SJSA1 (cell line): Measurements from ENCODE around the gene DCX. TPM values are rescaled to one million over a fixed set of nuclear protein-coding genes. Genes with fewer than 3 reads are reported as not detected.
"Not testable (repeated sequence)": the region's sequence is repeated elsewhere in the genome, so short reads cannot be mapped to it uniquely, and the experiment has no call there.

Experiments
- DNase-seq, 2 experiments: peaks; one replicate each; pipeline ENCODE4 v3.0.0-alpha.2; 2015 to 2020; ENCODE audit warnings: low spot score in 2 of 2, low read depth in 1 of 2
- H3K27ac ChIP-seq: fragments of 250-450 bp; sonication (Bioruptor Pico); 2 replicates; pipeline ENCODE4 v1.5.1; 2020; ENCODE audit warnings: mild to moderate bottlenecking, moderate library complexity
- H3K27me3 ChIP-seq: fragments of 250-450 bp; sonication (Bioruptor Pico); replicated peaks from 2 replicates; pipeline ENCODE4 v1.5.1; 2020; ENCODE audit warnings: mild to moderate bottlenecking, moderate library complexity
- H3K36me3 ChIP-seq: fragments of 250-450 bp; sonication (Bioruptor Pico); 2 replicates; pipeline ENCODE4 v1.5.1; 2020; ENCODE audit warnings: mild to moderate bottlenecking
- H3K4me1 ChIP-seq: fragments of 250-450 bp; sonication (Bioruptor Pico); replicated peaks from 2 replicates; pipeline ENCODE4 v1.6.1; 2021; ENCODE audit warnings: mild to moderate bottlenecking
- H3K4me3 ChIP-seq: fragments of 250-450 bp; sonication (Bioruptor Pico); 2 replicates; pipeline ENCODE4 v1.5.1; 2020; ENCODE audit warnings: mild to moderate bottlenecking
- H3K9me3 ChIP-seq: fragments of 250-450 bp; sonication (Bioruptor Pico); replicated peaks from 2 replicates; pipeline ENCODE4 v1.5.1; 2020; ENCODE audit warnings: mild to moderate bottlenecking
- total RNA-seq: library from RNA; depleted of rRNA; stranded (reverse); fragments of >200 nt; shearing (Covaris generic); gene quantifications from 2 replicates; pipeline ENCODE4 v1.2.3, GENCODE V29; 2014

DCX gene
- total RNA-seq, 1 experiment from 2014 or later = not detected

DNA sequence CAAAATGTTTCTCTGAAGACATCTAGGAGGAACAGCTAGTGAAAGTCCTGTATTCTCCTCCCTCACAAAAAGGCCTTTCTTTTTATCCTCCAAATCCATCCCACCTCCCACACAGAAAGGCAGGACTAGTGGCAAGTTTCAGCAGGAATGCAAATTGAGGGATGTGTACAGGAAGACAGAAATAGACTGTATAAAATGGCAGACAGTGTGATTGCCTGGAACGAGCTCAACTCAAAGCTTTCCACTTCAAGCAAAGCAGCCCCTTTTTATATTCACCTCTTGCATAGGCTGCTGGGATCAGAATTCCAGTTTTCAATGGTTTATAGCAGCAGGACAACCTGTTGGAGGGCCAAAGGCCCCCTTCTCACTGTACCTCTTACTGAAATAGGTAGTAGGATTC lies 57.5 kb downstream of the DCX start:
- no peaks in the 10 kb centered on the region for H3K36me3 ChIP-seq

DNA sequence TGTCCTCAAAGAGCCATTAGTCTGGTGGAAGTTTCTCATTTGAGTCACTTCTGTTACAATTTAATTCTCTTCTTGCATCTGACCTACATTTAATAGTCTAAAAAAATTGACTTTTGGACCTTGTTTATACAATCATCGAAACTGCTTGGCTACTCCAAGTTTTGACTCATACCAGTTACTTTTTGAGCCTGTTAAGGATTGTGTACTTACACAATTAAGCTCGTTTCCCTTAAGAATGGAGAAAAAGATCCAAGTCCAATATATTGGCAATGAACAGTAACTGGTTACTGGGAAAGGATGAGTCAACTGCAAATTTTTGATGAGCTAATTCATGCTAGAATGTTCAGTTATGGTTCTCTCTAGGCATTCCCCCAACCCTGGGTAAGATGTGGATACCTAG lies 58.2 kb downstream of the DCX start:
- Histone ChIP-seq H3K36me3 (no peaks in the 10 kb centered on the region), H3K9me3 (no peaks in the 10 kb centered on the region), H3K4me1 (no peaks in the 10 kb centered on the region), H3K27me3 (no peaks in the 10 kb centered on the region), H3K4me3 (no peak overlapping the region), H3K27ac (no peak overlapping the region)
- no peak for DNase-seq

More for the DNA sequence above, 57.5 kb downstream of the DCX start:
- no peak for DNase-seq
- Histone ChIP-seq H3K27me3 (no peaks in the 10 kb centered on the region), H3K4me3 (no peak overlapping the region), H3K4me1 (no peaks in the 10 kb centered on the region), H3K27ac (no peak overlapping the region), H3K9me3 (no peaks in the 10 kb centered on the region)

DNA sequence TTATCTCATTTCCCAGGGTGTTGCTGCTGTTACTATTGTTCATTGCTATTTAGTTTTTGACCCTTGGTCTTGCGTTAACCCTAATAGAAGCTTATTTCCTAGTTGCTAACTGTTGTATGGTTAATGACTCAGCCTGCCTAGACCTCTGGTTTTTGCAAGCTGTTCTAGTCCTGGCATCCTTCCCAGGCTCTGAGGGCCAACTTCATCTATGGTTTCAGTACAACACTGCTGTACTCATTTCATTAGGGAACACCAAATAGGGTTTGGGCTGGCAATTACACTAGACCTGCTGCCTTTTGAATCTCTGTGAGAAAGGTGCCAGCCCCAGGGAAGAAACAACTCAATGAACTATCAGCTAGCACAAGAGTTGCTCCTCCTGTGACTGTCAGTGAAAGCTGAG lies 59.6 kb downstream of the DCX start:
- DNase-seq = no peak
- H3K4me1 ChIP-seq = no peaks in the 10 kb centered on the region
- no peaks in the 10 kb centered on the region for H3K9me3 ChIP-seq
- H3K4me3 ChIP-seq = no peak overlapping the region
- H3K27ac ChIP-seq = no peak overlapping the region
- no peaks in the 10 kb centered on the region for H3K27me3 ChIP-seq
- no peaks in the 10 kb centered on the region for H3K36me3 ChIP-seq

DNA sequence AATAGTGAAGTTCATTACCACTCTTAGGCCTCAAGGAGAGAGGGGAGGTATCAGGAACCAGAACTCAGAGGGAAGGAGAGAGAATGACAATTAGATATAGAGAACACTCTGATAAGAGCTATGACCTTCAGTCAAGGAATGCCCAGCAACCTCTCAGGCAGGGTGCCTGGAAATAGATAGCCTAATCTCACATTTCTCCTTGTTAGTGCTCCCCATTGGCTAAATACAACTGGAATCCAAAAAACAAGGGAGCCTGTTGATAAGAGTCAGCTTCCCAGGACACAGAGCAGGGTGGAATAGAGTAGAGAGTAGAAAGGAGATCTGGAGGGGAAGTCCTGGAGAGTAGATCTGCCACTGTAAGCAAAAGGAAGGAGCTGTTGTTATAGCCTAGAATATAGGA lies 62.1 kb downstream of the DCX start:
- no peak for DNase-seq
- H3K27me3 ChIP-seq = no peaks in the 10 kb centered on the region
- H3K9me3 ChIP-seq = no peaks in the 10 kb centered on the region

DNA sequence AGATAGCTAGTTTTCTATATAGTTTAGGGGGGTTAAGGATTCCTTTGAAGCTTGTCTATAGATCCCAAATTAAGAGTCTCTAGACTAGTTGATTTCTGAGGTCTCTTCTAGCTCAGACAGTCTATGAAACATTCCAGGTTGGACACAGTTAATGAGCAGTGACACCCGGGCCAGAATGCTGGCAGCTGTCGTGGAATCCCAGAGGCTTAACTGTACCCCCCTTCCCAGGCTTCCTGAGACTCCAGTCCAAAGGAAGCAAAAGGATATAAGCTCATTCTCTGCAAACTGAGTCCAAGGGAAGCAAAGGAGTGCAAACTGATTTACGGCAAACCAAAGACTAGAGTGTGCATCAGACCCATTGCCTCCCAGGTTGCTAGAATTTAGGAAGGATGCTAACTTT lies 62.9 kb downstream of the DCX start:
- no peak for DNase-seq
- no peaks in the 10 kb centered on the region for H3K27me3 ChIP-seq
- no peaks in the 10 kb centered on the region for H3K4me1 ChIP-seq
- no peak overlapping the region for H3K27ac ChIP-seq
- no peaks in the 10 kb centered on the region for H3K36me3 ChIP-seq
- no peaks in the 10 kb centered on the region for H3K9me3 ChIP-seq
- no peak overlapping the region for H3K4me3 ChIP-seq

More for the DNA sequence above, 62.1 kb downstream of the DCX start:
- Histone ChIP-seq H3K4me3 (no peak overlapping the region), H3K27ac (no peak overlapping the region), H3K4me1 (no peaks in the 10 kb centered on the region), H3K36me3 (no peaks in the 10 kb centered on the region)

DNA sequence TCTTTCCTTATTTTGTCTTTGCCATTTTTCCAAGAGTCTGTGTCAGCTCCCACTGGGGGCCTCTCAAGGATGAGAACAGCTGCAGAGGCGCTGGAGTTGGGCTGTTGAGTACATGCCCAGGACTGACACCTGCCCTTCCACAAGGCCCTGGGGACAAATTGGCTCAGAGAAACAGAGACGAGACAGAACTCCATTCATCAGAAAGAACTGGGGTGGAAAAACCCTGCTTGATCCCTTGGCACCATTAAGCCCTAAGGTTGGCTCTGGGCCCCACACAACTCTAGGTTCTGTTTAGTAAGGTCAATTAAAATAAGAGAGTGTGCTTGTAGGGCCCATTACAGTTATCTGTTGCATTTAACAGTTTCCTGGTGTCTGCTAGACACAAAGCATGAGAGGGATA lies 63.6 kb downstream of the DCX start:
- H3K9me3 ChIP-seq = no peaks in the 10 kb centered on the region
- no peaks in the 10 kb centered on the region for H3K27me3 ChIP-seq
- no peak overlapping the region for H3K4me3 ChIP-seq
- H3K4me1 ChIP-seq = no peaks in the 10 kb centered on the region
- H3K27ac ChIP-seq = no peak overlapping the region
- DNase-seq = no peak
- no peaks in the 10 kb centered on the region for H3K36me3 ChIP-seq

DNA sequence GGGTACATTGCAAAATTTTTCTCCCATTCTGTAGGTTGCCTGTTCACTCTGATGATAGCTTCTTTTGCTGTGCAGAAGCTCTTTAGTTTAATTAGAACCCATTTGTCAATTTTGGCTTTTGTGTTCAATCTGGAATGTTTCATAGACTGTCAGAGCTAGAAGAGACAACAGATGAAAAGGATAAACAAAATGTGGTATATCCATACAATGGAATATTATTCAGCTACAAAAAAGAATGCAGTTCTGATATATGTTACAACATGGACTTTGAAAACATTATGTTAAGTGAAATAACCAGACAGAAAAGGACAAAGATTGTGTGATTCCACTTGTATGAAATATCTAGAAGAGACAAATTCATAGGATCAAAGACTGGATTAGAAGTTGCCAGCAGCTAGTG lies 65.8 kb downstream of the DCX start:
- not testable (repeated sequence) for H3K27me3 ChIP-seq, H3K4me1 ChIP-seq, H3K4me3 ChIP-seq, DNase-seq, H3K27ac ChIP-seq, H3K9me3 ChIP-seq, H3K36me3 ChIP-seq

DNA sequence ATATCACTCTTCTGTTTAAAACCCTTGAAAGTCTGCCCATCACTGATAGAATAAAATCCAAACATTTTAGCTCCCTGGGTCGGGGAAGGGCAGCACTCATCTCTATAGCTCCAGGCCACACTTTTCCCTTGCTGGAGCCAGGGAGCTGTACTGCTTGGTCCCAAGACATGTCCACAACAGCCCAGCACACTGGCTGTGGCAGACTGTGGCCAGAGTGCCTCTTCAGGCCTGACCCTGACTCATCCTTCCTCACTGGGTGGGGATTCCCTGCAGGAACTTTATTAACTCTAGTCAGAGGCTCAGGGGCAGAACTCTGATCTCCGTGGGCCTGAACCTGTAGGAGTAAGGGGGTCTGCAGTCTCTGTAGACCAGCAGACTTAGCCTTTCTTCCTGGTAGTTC lies 71.9 kb downstream of the DCX start:
- DNase-seq = no peak
- Histone ChIP-seq H3K27me3 (no peaks in the 10 kb centered on the region), H3K27ac (no peak overlapping the region), H3K36me3 (no peaks in the 10 kb centered on the region), H3K4me1 (no peaks in the 10 kb centered on the region), H3K9me3 (no peaks in the 10 kb centered on the region), H3K4me3 (no peak overlapping the region)

DNA sequence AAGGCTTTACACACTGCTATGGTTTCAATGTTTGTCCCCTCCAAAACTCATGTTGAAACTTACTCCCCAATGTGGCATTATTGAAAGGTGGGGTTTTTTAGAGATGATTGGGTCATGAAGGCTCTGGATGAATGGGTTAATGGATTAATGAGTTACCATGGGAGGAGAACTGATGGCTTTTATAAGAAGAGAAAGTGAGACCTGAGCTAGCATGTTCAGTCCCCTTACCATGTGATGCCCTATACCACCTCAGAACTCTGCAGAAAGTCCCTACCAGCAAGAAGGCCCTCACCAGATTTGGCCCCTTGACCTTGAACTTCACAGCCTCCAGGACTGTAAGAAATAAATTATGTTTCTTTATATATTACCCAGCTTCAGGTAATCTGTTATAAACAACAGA lies 72.8 kb downstream of the DCX start:
- Histone ChIP-seq H3K4me1 (no peaks in the 10 kb centered on the region), H3K27ac (no peak overlapping the region), H3K9me3 (no peaks in the 10 kb centered on the region), H3K27me3 (no peaks in the 10 kb centered on the region), H3K36me3 (no peaks in the 10 kb centered on the region), H3K4me3 (no peak overlapping the region)
- DNase-seq = no peak

DNA sequence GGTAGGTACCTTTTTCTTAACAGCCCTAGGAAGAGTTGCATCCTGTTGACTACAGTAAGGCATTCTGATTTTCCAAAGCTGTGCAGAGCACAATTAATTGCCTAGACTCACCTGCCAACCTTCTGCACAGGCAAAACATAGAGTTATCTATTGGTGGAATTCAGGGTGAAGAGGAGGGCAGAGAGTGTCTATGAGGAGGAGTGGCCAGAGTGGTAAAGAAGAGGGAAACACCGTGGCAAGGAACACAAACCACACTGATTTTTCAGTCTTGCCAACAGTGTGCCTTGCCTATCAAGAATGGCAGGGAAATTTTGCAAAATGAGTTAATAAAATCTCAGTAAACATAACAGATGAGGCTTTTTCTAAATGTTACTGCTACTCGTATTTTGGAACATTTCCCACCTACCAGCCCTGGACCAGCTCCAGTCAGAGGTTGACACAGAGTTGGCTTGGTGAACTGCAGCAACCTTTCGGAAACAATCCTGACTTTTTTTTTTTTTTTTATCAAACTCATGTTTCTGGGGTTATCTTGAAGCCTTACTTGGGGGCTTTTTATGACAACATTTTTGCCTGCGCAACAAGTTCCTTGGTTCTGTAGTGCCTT lies 73.8 kb downstream of the DCX start:
- DNase-seq = no peak
- no peak overlapping the region for H3K27ac ChIP-seq
- H3K27me3 ChIP-seq = no peaks in the 10 kb centered on the region
- H3K36me3 ChIP-seq = no peaks in the 10 kb centered on the region
- no peaks in the 10 kb centered on the region for H3K9me3 ChIP-seq
- H3K4me3 ChIP-seq = no peak overlapping the region
- no peaks in the 10 kb centered on the region for H3K4me1 ChIP-seq

DNA sequence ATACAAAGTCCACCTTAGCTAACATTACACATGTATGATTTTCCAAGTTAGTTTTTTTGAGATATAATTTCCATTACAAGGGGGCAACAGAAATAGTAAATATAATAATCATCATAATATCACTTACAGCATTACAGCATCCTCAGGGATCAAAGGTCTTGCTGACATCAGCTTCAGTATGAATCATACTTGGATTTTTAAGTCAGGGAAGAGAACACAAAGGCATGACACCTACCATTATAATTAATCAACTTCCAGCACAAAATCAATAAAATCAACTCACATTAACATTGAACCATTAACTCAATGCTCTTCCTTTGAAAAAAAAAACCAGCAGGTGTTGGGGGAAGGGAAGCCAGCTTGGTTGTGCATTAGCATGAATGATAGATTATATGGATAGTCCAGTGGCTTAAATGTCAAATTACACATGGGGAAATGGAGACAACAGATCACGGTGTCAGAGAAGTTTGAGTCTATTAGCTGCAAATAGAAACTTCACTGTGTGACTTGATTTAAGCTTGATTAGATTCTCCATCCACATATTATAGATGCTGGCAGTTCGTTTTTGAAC lies 74.8 kb downstream of the DCX start:
- H3K4me3 ChIP-seq = no peak overlapping the region
- no peaks in the 10 kb centered on the region for H3K9me3 ChIP-seq
- no peak overlapping the region for H3K27ac ChIP-seq
- no peaks in the 10 kb centered on the region for H3K4me1 ChIP-seq
- no peak for DNase-seq
- no peaks in the 10 kb centered on the region for H3K36me3 ChIP-seq
- no peaks in the 10 kb centered on the region for H3K27me3 ChIP-seq

DNA sequence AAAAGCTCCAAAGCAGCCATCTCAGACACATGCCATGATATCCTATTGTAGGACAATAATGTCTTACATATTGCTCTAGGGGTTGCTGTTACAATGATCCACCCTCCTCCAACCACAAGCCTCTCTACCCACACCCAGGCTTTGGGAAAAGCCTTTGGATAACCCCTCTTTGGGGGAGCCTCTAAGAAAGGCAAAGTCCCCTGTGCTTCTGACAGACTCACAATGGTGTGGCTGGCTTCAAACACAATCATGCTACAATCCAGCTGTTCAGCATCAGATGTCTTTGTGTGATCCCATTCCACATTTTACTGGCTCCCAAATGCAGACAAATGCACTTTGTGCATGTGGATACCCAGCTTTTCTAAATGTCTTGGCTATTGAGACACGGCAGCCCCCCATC lies 75.9 kb downstream of the DCX start:
- Histone ChIP-seq H3K27ac (no peak overlapping the region), H3K4me3 (no peak overlapping the region), H3K9me3 (no peaks in the 10 kb centered on the region), H3K36me3 (no peaks in the 10 kb centered on the region), H3K4me1 (no peaks in the 10 kb centered on the region), H3K27me3 (no peaks in the 10 kb centered on the region)
- DNase-seq = no peak

DNA sequence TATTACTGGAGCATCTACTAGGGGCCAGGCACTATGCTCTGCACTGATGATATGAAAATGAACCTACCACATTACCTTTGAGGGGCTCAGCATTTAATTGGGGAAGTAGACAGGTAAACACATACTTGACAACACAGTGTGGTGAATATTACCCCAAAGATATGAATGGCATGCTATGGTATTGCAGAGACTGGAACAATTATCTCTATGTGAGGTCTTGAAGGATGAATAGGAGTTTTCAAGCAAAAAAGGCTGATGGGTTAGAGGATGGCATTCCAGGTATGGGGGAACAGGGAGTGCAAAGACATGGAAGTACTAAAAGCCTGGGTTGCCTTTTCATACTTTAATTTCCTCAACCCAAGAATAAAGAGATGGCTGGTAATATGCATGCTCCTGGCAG lies 82.6 kb downstream of the DCX start:
- DNase-seq = no peak
- no peaks in the 10 kb centered on the region for H3K9me3 ChIP-seq
- H3K4me1 ChIP-seq = no peaks in the 10 kb centered on the region
- no peak overlapping the region for H3K27ac ChIP-seq
- H3K4me3 ChIP-seq = no peak overlapping the region
- no peaks in the 10 kb centered on the region for H3K27me3 ChIP-seq
- H3K36me3 ChIP-seq = no peaks in the 10 kb centered on the region

DNA sequence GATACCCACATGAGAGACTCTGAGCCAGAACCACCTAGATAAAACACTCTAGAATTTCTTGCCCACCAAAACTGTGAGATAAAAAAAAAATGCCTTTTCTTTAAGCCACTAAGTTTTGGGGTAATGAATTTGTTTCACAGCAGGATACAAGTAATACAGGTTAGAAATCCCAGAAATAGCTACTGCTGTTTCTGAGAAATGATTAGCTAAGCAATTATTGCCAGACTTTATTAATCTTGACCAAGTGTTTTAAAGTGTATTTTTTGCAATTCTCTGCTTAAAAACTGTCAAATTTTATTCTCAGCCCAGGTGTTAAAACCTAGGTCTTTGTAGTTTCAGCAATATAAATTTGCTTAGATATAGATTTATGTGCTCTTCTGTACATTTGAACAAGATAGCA lies 83.1 kb downstream of the DCX start:
- H3K4me3 ChIP-seq = no peak overlapping the region
- DNase-seq = no peak
- H3K27me3 ChIP-seq = no peaks in the 10 kb centered on the region
- no peaks in the 10 kb centered on the region for H3K9me3 ChIP-seq
- no peak overlapping the region for H3K27ac ChIP-seq
- H3K4me1 ChIP-seq = no peaks in the 10 kb centered on the region
- H3K36me3 ChIP-seq = no peaks in the 10 kb centered on the region

DNA sequence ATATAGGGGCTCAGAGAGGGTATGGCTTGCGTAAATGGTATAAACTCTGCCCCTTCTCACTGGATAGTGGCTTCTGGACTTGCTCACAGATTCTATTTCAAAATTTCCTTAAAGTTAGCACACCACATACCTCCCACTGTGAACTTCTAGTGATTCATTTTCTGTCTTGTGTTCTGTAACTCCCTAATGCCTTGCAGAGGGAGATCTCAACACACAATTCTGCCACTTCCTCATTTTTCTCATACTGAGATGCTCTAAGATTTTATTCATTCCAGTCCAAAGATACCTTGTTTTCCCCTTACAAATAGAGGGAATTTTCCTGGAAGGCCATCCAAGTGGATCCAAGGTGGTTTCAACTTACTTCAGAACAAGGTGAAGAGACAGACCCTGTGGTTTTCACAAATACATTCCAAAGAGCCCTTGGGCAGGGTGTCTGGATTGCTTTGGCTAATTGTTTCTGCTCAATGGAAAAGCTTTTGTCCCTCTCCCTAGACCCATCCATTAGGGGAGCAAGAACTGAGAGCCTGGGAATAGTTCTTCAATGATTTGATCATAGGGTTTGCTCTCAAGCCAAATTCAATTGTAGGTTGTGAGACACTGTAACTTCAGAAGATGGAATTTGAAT lies 89.6 kb downstream of the DCX start:
- no peak overlapping the region for H3K4me3 ChIP-seq
- H3K36me3 ChIP-seq = no peaks in the 10 kb centered on the region
- H3K9me3 ChIP-seq = no peaks in the 10 kb centered on the region
- DNase-seq = no peak
- H3K4me1 ChIP-seq = no peaks in the 10 kb centered on the region
- H3K27me3 ChIP-seq = no peaks in the 10 kb centered on the region
- H3K27ac ChIP-seq = no peak overlapping the region
